Activated T-cell treated with anti-CD3 and anti-CD28 coated beads, Interleukin-2, amount 50 U/mL, for 72 hours (primary cell): ENCODE measurements around the gene RPTOR. TPM values are rescaled to one million over a fixed set of nuclear protein-coding genes. Genes with fewer than 3 reads are reported as not detected.
A peak's percentile ranks its signal among the peaks of the same experiment; 100 is the strongest.
"Not testable (repeated sequence)": the region's sequence is repeated elsewhere in the genome, so short reads cannot be mapped to it uniquely, and the experiment has no call there.

Experiments
- ATAC-seq, 2 donors: fragments of 150-1000 bp; cut with Tn5 transposase; replicated peaks in 1 of 2; 2 replicates each; pipeline ENCODE4 v1.10.0; 2021; ENCODE audit warnings: moderate library complexity in 2 of 2, mild to moderate bottlenecking in 1 of 2
- DNase-seq, 2 donors: peaks; one replicate each; pipeline ENCODE4 v3.0.0; 2021 to 2022; ENCODE audit warnings: mixed read lengths in 1 of 2
- H3K27ac Mint-ChIP-seq: one replicate; pipeline ENCODE4 v1.8.0; 2022; ENCODE audit warnings: mild to moderate bottlenecking, moderate library complexity, mixed read lengths
- H3K27me3 Mint-ChIP-seq: one replicate; pipeline ENCODE4 v1.8.0; 2022; ENCODE audit warnings: low read depth, mixed read lengths
- H3K36me3 Mint-ChIP-seq, 2 donors: one replicate each; pipeline ENCODE4 v1.8.0; 2022; ENCODE audit warnings: mixed read lengths in 2 of 2, mild to moderate bottlenecking in 1 of 2; ENCODE audit not compliant: insufficient read depth in 2 of 2
- H3K4me1 Mint-ChIP-seq: one replicate; pipeline ENCODE4 v1.8.0; 2022; ENCODE audit warnings: low read depth, mixed read lengths
- H3K4me3 Mint-ChIP-seq, 2 donors: one replicate each; pipeline ENCODE4 v1.8.0; 2022; ENCODE audit warnings: mild to moderate bottlenecking in 2 of 2, mixed read lengths in 2 of 2, moderate library complexity in 2 of 2
- H3K9me3 Mint-ChIP-seq, 2 donors: one replicate each; pipeline ENCODE4 v1.8.0; 2022; ENCODE audit warnings: mixed read lengths in 2 of 2
- total RNA-seq, 2 donors: library from RNA; stranded (reverse); gene quantifications; one replicate each; pipeline ENCODE4 v1.2.3, GENCODE V29; 2022

RPTOR gene
- total RNA-seq, 2 donors from 2014 or later, result 50.8 to 62.0 TPM

GRCh38 chr17:80687839-80688238 is 143.2 kb downstream of the RPTOR start:
- Mint-ChIP-seq H3K27me3 (no peaks in the 10 kb centered on the region), H3K27ac (peak overlapping the region; percentile 44), H3K9me3 (no peaks in the 10 kb centered on the region), H3K4me1 (peaks cover 20% of the 10 kb centered on the region), H3K4me3 (no peak overlapping the region), H3K36me3 (peaks cover 3 to 6% of the 10 kb centered on the region in 2 donors)
- ATAC-seq (no peak), DNase-seq (no peak)

- no peaks in the 10 kb centered on the region for H3K27me3 Mint-ChIP-seq
- no peaks in the 10 kb centered on the region for H3K9me3 Mint-ChIP-seq
- H3K27ac Mint-ChIP-seq, result no peak overlapping the region
- no peak for ATAC-seq
- no peak overlapping the region for H3K4me3 Mint-ChIP-seq
- H3K4me1 Mint-ChIP-seq, result peaks cover 20% of the 10 kb centered on the region
- peaks cover 3 to 6% of the 10 kb centered on the region in 2 donors for H3K36me3 Mint-ChIP-seq
- no peak for DNase-seq
Measured at GRCh38 chr17:80689129-80689619, 144.5 kb downstream of the RPTOR start.

- DNase-seq (no peak), ATAC-seq (no peak)
- H3K36me3 Mint-ChIP-seq, result peaks cover 0 to 6% of the 10 kb centered on the region in 2 donors
- no peaks in the 10 kb centered on the region for H3K27me3 Mint-ChIP-seq
- H3K4me1 Mint-ChIP-seq, result peaks cover 38% of the 10 kb centered on the region
- no peak overlapping the region for H3K27ac Mint-ChIP-seq
- no peak overlapping the region for H3K4me3 Mint-ChIP-seq
- H3K9me3 Mint-ChIP-seq, result no peaks in the 10 kb centered on the region
Measured at GRCh38 chr17:80691784-80692183, 147.1 kb downstream of the RPTOR start.

- Mint-ChIP-seq H3K4me3 (no peak overlapping the region), H3K4me1 (peaks cover 50% of the 10 kb centered on the region), H3K27ac (peak overlapping the region; percentile 58), H3K27me3 (no peaks in the 10 kb centered on the region), H3K9me3 (no peaks in the 10 kb centered on the region), H3K36me3 (peaks cover 0 to 2% of the 10 kb centered on the region in 2 donors)
- no peak for DNase-seq
- no peak for ATAC-seq
Measured at GRCh38 chr17:80692931-80693467, 148.4 kb downstream of the RPTOR start.

- peaks cover 52% of the 10 kb centered on the region for H3K4me1 Mint-ChIP-seq
- peak overlapping the region; percentile 58 for H3K27ac Mint-ChIP-seq
- DNase-seq (no peak), ATAC-seq (no peak)
- H3K4me3 Mint-ChIP-seq, result no peak overlapping the region
- peaks cover 0 to 2% of the 10 kb centered on the region in 2 donors for H3K36me3 Mint-ChIP-seq
- no peaks in the 10 kb centered on the region for H3K27me3 Mint-ChIP-seq
- H3K9me3 Mint-ChIP-seq, result no peaks in the 10 kb centered on the region
Measured at GRCh38 chr17:80693511-80693910, 148.9 kb downstream of the RPTOR start.

GRCh38 chr17:80694085-80694991 is 149.7 kb downstream of the RPTOR start:
- DNase-seq, result peak in 1 of 2 donors; percentile 15
- H3K27ac Mint-ChIP-seq, result peak overlapping the region; percentile 27
- H3K4me3 Mint-ChIP-seq, result peak overlapping the region; percentile 24 to 33
- no peak for ATAC-seq
- peaks cover 58% of the 10 kb centered on the region for H3K4me1 Mint-ChIP-seq
- H3K9me3 Mint-ChIP-seq, result no peaks in the 10 kb centered on the region
- H3K27me3 Mint-ChIP-seq, result no peaks in the 10 kb centered on the region
- H3K36me3 Mint-ChIP-seq, result no peaks in the 10 kb centered on the region

- Mint-ChIP-seq H3K27me3 (no peaks in the 10 kb centered on the region), H3K9me3 (peaks cover 4% of the 10 kb centered on the region in 2 donors), H3K4me1 (peaks cover 58% of the 10 kb centered on the region), H3K27ac (peak overlapping the region; percentile 51), H3K4me3 (peak overlapping the region; percentile 68 to 80), H3K36me3 (peaks cover 4 to 5% of the 10 kb centered on the region in 2 donors)
- DNase-seq (peak; percentile 49 to 55), ATAC-seq (peak; percentile 85 to 88)
Measured at GRCh38 chr17:80694992-80695912, 150.6 kb downstream of the RPTOR start.

- Mint-ChIP-seq H3K36me3 (peaks cover 5 to 7% of the 10 kb centered on the region in 2 donors), H3K27ac (no peak overlapping the region), H3K4me3 (peak overlapping the region; percentile 68 to 80), H3K4me1 (peaks cover 54% of the 10 kb centered on the region), H3K27me3 (no peaks in the 10 kb centered on the region), H3K9me3 (peaks cover 8 to 10% of the 10 kb centered on the region in 2 donors)
- ATAC-seq (no peak), DNase-seq (no peak)
Measured at GRCh38 chr17:80695979-80696378, 151.3 kb downstream of the RPTOR start.

GRCh38 chr17:80696456-80696855 is 151.8 kb downstream of the RPTOR start:
- peaks cover 8 to 10% of the 10 kb centered on the region in 2 donors for H3K9me3 Mint-ChIP-seq
- no peak overlapping the region for H3K27ac Mint-ChIP-seq
- DNase-seq (no peak), ATAC-seq (no peak)
- peaks cover 49% of the 10 kb centered on the region for H3K4me1 Mint-ChIP-seq
- peak overlapping the region in 1 of 2 donors; percentile 14 for H3K4me3 Mint-ChIP-seq
- no peaks in the 10 kb centered on the region for H3K27me3 Mint-ChIP-seq
- peaks cover 5 to 7% of the 10 kb centered on the region in 2 donors for H3K36me3 Mint-ChIP-seq

GRCh38 chr17:80696964-80697363 is 152.3 kb downstream of the RPTOR start:
- Mint-ChIP-seq H3K4me3 (peak overlapping the region in 1 of 2 donors; percentile 14), H3K36me3 (peaks cover 5 to 7% of the 10 kb centered on the region in 2 donors), H3K27ac (no peak overlapping the region), H3K9me3 (peaks cover 8 to 10% of the 10 kb centered on the region in 2 donors), H3K27me3 (no peaks in the 10 kb centered on the region), H3K4me1 (peaks cover 46% of the 10 kb centered on the region)
- DNase-seq (peak in 1 of 2 donors; percentile 31), ATAC-seq (peak; percentile 26 to 47)

GRCh38 chr17:80698297-80698696 is 153.7 kb downstream of the RPTOR start:
- ATAC-seq, result no peak
- H3K9me3 Mint-ChIP-seq, result peaks cover 8 to 10% of the 10 kb centered on the region in 2 donors
- H3K36me3 Mint-ChIP-seq, result peaks cover 5 to 7% of the 10 kb centered on the region in 2 donors
- H3K4me1 Mint-ChIP-seq, result peaks cover 58% of the 10 kb centered on the region
- H3K27ac Mint-ChIP-seq, result no peak overlapping the region
- DNase-seq, result no peak
- H3K27me3 Mint-ChIP-seq, result no peaks in the 10 kb centered on the region
- no peak overlapping the region for H3K4me3 Mint-ChIP-seq

- DNase-seq, H3K36me3 Mint-ChIP-seq, ATAC-seq, H3K9me3 Mint-ChIP-seq, H3K27ac Mint-ChIP-seq, H3K27me3 Mint-ChIP-seq, H3K4me3 Mint-ChIP-seq: not testable (repeated sequence)
- H3K4me1 Mint-ChIP-seq, result peaks cover 67% of the 10 kb centered on the region
Measured at GRCh38 chr17:80699205-80699604, 154.6 kb downstream of the RPTOR start.
